ENCODE measurements around the gene METTL9. TPM values are rescaled to one million over a fixed set of nuclear protein-coding genes. Genes with fewer than 3 reads are reported as not detected.

METTL9 gene
- total and polyA plus RNA-seq, 2 of the 13 experiments (the other 11 are each of a cell fraction or from before 2014, with no cell fraction given), result 123 to 204 TPM

DNA sequence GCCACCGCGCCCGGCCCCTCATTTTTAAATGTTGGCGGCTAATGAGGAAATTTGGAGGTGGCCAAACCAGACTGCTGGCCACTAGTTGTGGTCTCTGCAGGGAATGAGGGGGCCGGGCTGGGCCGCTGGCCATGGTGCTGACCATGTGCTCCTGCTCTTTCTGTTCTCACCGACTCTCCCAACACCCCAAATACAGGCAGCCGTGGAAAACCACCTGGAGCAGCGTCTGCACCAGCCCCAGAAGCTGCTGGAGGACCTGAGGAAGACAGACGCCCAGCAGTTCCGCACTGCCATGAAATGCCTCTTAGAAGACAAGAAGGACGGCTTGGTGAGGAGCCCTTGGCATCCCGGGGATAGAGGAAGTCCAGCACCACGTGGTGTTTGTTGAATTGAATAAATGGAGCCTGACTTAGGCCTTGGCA is 85.7 kb downstream of the METTL9 start (continued):
- TF ChIP-seq, protein P1, sequence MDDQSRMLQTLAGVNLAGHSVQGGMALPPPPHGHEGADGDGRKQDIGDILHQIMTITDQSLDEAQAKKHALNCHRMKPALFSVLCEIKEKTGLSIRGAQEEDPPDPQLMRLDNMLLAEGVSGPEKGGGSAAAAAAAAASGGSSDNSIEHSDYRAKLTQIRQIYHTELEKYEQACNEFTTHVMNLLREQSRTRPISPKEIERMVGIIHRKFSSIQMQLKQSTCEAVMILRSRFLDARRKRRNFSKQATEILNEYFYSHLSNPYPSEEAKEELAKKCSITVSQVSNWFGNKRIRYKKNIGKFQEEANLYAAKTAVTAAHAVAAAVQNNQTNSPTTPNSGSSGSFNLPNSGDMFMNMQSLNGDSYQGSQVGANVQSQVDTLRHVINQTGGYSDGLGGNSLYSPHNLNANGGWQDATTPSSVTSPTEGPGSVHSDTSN (CRISPR knock-in tag; IDR thresholded peaks at IDR 0.05; ENCODE audit: borderline replicate concordance), result 0 out of 2 replicates have a peak, but pooled peaks have one; percentile 38
- TF ChIP-seq TRIM22 (IDR thresholded peaks at IDR 0.05) (no peak), HOXD1 (CRISPR knock-in tag; IDR thresholded peaks at IDR 0.05) (no peak), IKZF4 (CRISPR knock-in tag; IDR thresholded peaks at IDR 0.05; ENCODE audit: borderline replicate concordance, low read depth, not compliant biosample characterization) (no peak), ZNF326 (CRISPR knock-in tag; IDR thresholded peaks at IDR 0.05; ENCODE audit: borderline replicate concordance) (no peak), PCBP2 (optimal IDR thresholded peaks at IDR 0.05; ENCODE audit: low read depth, low read length, poor library complexity, severe bottlenecking) (no peak), ZSCAN25 (CRISPR knock-in tag; IDR thresholded peaks at IDR 0.05) (no peak), MYNN (CRISPR knock-in tag; IDR thresholded peaks at IDR 0.05; ENCODE audit: low read depth) (no peak), PHF8 (CRISPR knock-in tag; IDR thresholded peaks at IDR 0.05) (no peak), MZF1 (CRISPR knock-in tag; IDR thresholded peaks at IDR 0.05; ENCODE audit: borderline replicate concordance) (no peak), HIVEP1 (CRISPR knock-in tag; IDR thresholded peaks at IDR 0.05) (no peak), CC2D1A (CRISPR knock-in tag; IDR thresholded peaks at IDR 0.05) (no peak), TCF7L2 (IDR thresholded peaks at IDR 0.05; ENCODE audit: low read depth, low read length) (no peak), ZMYM2 (CRISPR knock-in tag; IDR thresholded peaks at IDR 0.05) (no peak), ZNF264 (CRISPR knock-in tag; IDR thresholded peaks at IDR 0.05) (0 out of 2 replicates have a peak, but pooled peaks have one; percentile 29), ZNF619 (CRISPR knock-in tag; IDR thresholded peaks at IDR 0.05) (no peak), SETDB1 (CRISPR knock-in tag; IDR thresholded peaks at IDR 0.05; ENCODE audit: borderline replicate concordance) (no peak), ZNF225 (CRISPR knock-in tag; IDR thresholded peaks at IDR 0.05) (no peak)
- TF ChIP-seq, protein P2, sequence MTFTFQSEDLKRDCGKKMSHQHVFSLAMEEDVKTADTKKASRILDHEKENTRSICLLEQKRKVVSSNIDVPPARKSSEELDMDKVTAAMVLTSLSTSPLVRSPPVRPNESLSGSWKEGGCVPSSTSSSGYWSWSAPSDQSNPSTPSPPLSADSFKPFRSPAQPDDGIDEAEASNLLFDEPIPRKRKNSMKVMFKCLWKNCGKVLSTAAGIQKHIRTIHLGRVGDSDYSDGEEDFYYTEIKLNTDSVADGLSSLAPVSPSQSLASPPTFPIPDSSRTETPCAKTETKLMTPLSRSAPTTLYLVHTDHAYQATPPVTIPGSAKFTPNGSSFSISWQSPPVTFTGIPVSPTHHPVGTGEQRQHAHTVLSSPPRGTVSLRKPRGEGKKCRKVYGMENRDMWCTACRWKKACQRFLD (CRISPR knock-in tag; IDR thresholded peaks at IDR 0.05; ENCODE audit: borderline replicate concordance), result no peak
- TF ChIP-seq, protein P3, sequence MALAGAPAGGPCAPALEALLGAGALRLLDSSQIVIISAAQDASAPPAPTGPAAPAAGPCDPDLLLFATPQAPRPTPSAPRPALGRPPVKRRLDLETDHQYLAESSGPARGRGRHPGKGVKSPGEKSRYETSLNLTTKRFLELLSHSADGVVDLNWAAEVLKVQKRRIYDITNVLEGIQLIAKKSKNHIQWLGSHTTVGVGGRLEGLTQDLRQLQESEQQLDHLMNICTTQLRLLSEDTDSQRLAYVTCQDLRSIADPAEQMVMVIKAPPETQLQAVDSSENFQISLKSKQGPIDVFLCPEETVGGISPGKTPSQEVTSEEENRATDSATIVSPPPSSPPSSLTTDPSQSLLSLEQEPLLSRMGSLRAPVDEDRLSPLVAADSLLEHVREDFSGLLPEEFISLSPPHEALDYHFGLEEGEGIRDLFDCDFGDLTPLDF (CRISPR knock-in tag; IDR thresholded peaks at IDR 0.05), result no peak

All from HepG2 (cell line).